Activated naive CD4-positive, alpha-beta T cell treated with anti-CD3 and anti-CD28 coated beads, Interleukin-2, amount 50 U/mL, for 16 hours (primary cell): ENCODE data around the gene SIRT3.

ENCODE experiments used
- DNase-seq: peaks from one replicate; pipeline ENCODE4 v3.0.0-alpha.2; 2020

SIRT3 gene

GRCh38 chr11:235997-236773 lies at the start of gene SIRT3:
Gene SIRT3, minus strand, starts transcription at chr11:236342. Its CDS starts 14 bp downstream, at chr11:236328.
- peak; percentile 76 for DNase-seq

- DNase-seq: no peak
Measured at GRCh38 chr11:285894-286220, 49.7 kb upstream of the SIRT3 start.

- DNase-seq: no peak
Measured at GRCh38 chr11:285021-285893, 49.1 kb upstream of the SIRT3 start.

GRCh38 chr11:284105-285020 lies 48.2 kb upstream of the SIRT3 start:
- DNase-seq: no peak

GRCh38 chr11:283405-284104 lies 47.4 kb upstream of the SIRT3 start:
- DNase-seq: no peak

- no peak for DNase-seq
Measured at GRCh38 chr11:282630-283360, 46.7 kb upstream of the SIRT3 start.

- no peak for DNase-seq
Measured at GRCh38 chr11:282171-282570, 46.0 kb upstream of the SIRT3 start.

GRCh38 chr11:281486-282161 lies 45.5 kb upstream of the SIRT3 start:
- no peak for DNase-seq

- DNase-seq: peak; percentile 40
Measured at GRCh38 chr11:280706-281485, 44.8 kb upstream of the SIRT3 start.

- DNase-seq: peak; percentile 57
Measured at GRCh38 chr11:279966-280705, 44.0 kb upstream of the SIRT3 start.

- DNase-seq: no peak
Measured at GRCh38 chr11:279040-279965, 43.2 kb upstream of the SIRT3 start.

GRCh38 chr11:278001-278951 lies 42.1 kb upstream of the SIRT3 start, which contains the start of gene NLRP6:
Gene NLRP6, plus strand, starts transcription at chr11:278407. Its CDS starts 163 bp downstream, at chr11:278570.
- no peak for DNase-seq

- DNase-seq: no peak
Measured at GRCh38 chr11:276219-276618, 40.1 kb upstream of the SIRT3 start.

- no peak for DNase-seq
Measured at GRCh38 chr11:272931-273198, 36.7 kb upstream of the SIRT3 start.

GRCh38 chr11:272195-272930 lies 36.2 kb upstream of the SIRT3 start:
- no peak for DNase-seq

GRCh38 chr11:271319-271715 lies 35.2 kb upstream of the SIRT3 start:
- DNase-seq: no peak
